Measurements from ENCODE around the gene COL6A2. TPM values are rescaled to one million over a fixed set of nuclear protein-coding genes. Genes with fewer than 3 reads are reported as not detected.

COL6A2 gene
- total and polyA plus RNA-seq, 2 experiments from 2014 or later, result 28.4 to 89.2 TPM

DNA sequence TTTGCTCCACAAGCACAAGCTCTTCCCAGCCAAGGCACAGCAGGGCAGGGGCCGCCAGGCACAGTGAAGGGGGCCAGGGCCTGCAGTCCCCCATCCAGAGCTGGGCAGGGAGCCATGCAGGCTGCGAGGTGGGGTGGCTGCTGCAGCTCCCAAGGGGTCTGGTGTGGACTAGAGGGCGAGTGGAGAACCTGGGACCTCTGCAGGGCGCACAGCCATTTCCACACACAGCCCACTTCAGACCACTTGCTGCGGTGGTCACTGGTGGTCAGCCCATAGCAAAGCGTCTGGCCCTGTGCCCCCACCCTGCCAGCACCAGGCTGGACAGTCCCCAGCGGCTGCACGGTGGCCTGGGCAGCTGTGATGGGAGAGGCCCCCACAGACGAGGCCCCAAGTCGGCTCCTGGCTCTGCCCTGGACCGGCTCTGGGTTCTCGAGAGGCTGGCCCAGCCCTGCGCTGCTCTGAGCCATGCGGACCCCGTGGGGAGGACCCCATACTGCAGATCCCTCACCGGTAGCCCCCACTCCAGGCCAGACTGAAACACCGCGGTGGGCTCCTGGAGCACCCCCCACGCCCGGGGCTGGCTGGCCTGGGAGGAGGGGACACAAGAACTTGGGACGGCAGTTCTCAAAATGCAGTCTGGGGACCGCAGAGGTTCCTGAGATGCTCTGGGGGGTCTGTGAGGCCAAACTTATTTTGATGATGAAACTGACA lies 47.1 kb upstream of the COL6A2 start:
- H3K27ac Mint-ChIP-seq, result no peak overlapping the region
- no peak overlapping the region for H3K4me3 ChIP-seq
- H3F3A ChIP-seq (replicated peaks; ENCODE audit: low read depth), result 0 out of 2 replicates have a peak, but pooled peaks cover 6% of the 10 kb centered on the region
- H3K9me2 ChIP-seq (ENCODE audit: insufficient read depth), result no peaks in the 10 kb centered on the region
- TF ChIP-seq STAT1 (IDR thresholded peaks at IDR 0.05; ENCODE audit: unreplicated experiment), result no peak
- TF ChIP-seq ZNF331 (CRISPR knock-in tag; IDR thresholded peaks at IDR 0.05; ENCODE audit: low read depth), result no peak
- TF ChIP-seq, protein P1, sequence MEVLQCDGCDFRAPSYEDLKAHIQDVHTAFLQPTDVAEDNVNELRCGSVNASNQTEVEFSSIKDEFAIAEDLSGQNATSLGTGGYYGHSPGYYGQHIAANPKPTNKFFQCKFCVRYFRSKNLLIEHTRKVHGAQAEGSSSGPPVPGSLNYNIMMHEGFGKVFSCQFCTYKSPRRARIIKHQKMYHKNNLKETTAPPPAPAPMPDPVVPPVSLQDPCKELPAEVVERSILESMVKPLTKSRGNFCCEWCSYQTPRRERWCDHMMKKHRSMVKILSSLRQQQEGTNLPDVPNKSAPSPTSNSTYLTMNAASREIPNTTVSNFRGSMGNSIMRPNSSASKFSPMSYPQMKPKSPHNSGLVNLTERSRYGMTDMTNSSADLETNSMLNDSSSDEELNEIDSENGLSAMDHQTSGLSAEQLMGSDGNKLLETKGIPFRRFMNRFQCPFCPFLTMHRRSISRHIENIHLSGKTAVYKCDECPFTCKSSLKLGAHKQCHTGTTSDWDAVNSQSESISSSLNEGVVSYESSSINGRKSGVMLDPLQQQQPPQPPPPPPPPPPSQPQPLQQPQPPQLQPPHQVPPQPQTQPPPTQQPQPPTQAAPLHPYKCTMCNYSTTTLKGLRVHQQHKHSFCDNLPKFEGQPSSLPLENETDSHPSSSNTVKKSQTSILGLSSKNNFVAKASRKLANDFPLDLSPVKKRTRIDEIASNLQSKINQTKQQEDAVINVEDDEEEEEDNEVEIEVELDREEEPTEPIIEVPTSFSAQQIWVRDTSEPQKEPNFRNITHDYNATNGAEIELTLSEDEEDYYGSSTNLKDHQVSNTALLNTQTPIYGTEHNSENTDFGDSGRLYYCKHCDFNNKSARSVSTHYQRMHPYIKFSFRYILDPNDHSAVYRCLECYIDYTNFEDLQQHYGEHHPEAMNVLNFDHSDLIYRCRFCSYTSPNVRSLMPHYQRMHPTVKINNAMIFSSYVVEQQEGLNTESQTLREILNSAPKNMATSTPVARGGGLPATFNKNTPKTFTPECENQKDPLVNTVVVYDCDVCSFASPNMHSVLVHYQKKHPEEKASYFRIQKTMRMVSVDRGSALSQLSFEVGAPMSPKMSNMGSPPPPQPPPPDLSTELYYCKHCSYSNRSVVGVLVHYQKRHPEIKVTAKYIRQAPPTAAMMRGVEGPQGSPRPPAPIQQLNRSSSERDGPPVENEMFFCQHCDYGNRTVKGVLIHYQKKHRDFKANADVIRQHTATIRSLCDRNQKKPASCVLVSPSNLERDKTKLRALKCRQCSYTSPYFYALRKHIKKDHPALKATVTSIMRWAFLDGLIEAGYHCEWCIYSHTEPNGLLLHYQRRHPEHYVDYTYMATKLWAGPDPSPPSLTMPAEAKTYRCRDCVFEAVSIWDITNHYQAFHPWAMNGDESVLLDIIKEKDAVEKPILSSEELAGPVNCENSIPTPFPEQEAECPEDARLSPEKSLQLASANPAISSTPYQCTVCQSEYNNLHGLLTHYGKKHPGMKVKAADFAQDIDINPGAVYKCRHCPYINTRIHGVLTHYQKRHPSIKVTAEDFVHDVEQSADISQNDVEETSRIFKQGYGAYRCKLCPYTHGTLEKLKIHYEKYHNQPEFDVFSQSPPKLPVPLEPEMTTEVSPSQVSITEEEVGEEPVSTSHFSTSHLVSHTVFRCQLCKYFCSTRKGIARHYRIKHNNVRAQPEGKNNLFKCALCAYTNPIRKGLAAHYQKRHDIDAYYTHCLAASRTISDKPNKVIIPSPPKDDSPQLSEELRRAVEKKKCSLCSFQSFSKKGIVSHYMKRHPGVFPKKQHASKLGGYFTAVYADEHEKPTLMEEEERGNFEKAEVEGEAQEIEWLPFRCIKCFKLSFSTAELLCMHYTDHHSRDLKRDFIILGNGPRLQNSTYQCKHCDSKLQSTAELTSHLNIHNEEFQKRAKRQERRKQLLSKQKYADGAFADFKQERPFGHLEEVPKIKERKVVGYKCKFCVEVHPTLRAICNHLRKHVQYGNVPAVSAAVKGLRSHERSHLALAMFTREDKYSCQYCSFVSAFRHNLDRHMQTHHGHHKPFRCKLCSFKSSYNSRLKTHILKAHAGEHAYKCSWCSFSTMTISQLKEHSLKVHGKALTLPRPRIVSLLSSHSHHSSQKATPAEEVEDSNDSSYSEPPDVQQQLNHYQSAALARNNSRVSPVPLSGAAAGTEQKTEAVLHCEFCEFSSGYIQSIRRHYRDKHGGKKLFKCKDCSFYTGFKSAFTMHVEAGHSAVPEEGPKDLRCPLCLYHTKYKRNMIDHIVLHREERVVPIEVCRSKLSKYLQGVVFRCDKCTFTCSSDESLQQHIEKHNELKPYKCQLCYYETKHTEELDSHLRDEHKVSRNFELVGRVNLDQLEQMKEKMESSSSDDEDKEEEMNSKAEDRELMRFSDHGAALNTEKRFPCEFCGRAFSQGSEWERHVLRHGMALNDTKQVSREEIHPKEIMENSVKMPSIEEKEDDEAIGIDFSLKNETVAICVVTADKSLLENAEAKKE (CRISPR knock-in tag; IDR thresholded peaks at IDR 0.05), result no peak
- TF ChIP-seq CREB1 (CRISPR knock-in tag; IDR thresholded peaks at IDR 0.05; ENCODE audit: low read depth), result no peak
- no peak for TF ChIP-seq POLR2AphosphoS5 (IDR thresholded peaks at IDR 0.05; ENCODE audit: low read depth)
- no peak for TF ChIP-seq EZH2phosphoT487 (IDR thresholded peaks at IDR 0.05; ENCODE audit: unreplicated experiment)
- no peak for TF ChIP-seq NANOG (IDR thresholded peaks at IDR 0.05; ENCODE audit: borderline replicate concordance)
- TF ChIP-seq, protein P2, sequence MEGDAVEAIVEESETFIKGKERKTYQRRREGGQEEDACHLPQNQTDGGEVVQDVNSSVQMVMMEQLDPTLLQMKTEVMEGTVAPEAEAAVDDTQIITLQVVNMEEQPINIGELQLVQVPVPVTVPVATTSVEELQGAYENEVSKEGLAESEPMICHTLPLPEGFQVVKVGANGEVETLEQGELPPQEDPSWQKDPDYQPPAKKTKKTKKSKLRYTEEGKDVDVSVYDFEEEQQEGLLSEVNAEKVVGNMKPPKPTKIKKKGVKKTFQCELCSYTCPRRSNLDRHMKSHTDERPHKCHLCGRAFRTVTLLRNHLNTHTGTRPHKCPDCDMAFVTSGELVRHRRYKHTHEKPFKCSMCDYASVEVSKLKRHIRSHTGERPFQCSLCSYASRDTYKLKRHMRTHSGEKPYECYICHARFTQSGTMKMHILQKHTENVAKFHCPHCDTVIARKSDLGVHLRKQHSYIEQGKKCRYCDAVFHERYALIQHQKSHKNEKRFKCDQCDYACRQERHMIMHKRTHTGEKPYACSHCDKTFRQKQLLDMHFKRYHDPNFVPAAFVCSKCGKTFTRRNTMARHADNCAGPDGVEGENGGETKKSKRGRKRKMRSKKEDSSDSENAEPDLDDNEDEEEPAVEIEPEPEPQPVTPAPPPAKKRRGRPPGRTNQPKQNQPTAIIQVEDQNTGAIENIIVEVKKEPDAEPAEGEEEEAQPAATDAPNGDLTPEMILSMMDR (conservative IDR thresholded peaks at IDR 0.05; ENCODE audit: low read depth in 2 of 2), result no peak
- TF ChIP-seq, protein P3, sequence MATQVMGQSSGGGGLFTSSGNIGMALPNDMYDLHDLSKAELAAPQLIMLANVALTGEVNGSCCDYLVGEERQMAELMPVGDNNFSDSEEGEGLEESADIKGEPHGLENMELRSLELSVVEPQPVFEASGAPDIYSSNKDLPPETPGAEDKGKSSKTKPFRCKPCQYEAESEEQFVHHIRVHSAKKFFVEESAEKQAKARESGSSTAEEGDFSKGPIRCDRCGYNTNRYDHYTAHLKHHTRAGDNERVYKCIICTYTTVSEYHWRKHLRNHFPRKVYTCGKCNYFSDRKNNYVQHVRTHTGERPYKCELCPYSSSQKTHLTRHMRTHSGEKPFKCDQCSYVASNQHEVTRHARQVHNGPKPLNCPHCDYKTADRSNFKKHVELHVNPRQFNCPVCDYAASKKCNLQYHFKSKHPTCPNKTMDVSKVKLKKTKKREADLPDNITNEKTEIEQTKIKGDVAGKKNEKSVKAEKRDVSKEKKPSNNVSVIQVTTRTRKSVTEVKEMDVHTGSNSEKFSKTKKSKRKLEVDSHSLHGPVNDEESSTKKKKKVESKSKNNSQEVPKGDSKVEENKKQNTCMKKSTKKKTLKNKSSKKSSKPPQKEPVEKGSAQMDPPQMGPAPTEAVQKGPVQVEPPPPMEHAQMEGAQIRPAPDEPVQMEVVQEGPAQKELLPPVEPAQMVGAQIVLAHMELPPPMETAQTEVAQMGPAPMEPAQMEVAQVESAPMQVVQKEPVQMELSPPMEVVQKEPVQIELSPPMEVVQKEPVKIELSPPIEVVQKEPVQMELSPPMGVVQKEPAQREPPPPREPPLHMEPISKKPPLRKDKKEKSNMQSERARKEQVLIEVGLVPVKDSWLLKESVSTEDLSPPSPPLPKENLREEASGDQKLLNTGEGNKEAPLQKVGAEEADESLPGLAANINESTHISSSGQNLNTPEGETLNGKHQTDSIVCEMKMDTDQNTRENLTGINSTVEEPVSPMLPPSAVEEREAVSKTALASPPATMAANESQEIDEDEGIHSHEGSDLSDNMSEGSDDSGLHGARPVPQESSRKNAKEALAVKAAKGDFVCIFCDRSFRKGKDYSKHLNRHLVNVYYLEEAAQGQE (IDR thresholded peaks at IDR 0.05; ENCODE audit: unreplicated experiment), result no peak
- no peak for TF ChIP-seq JUNB (IDR thresholded peaks at IDR 0.05; ENCODE audit: unreplicated experiment)
- peaks cover 6% of the 10 kb centered on the region for H3K4me1 Mint-ChIP-seq
- ATAC-seq, result no peak
- H3K36me3 Mint-ChIP-seq (ENCODE audit: low read depth), result peaks cover 3% of the 10 kb centered on the region; the same call in 1 of the 3 replicates
- H3K4me2 ChIP-seq, result no peak overlapping the region
- no peak overlapping the region; the same call in 2 of the 3 replicates for H3K4me3 Mint-ChIP-seq
- H3K27me3 Mint-ChIP-seq (ENCODE audit: insufficient read depth, low read depth, poor library complexity), result peaks cover 5% of the 10 kb centered on the region
- H4K20me1 ChIP-seq (replicated peaks; ENCODE audit: insufficient read depth), result no peaks in the 10 kb centered on the region
- H2AFZ ChIP-seq, result no peak overlapping the region
- no peaks in the 10 kb centered on the region for H3K36me3 ChIP-seq (ENCODE audit: insufficient read depth)
- peaks cover 11% of the 10 kb centered on the region; the same call in 1 of the 2 replicates for H3K4me1 ChIP-seq (ENCODE audit: insufficient read depth)
- no peak overlapping the region for H3K27ac ChIP-seq (ENCODE audit: low read depth)
- DNase-seq (ENCODE audit: low spot score), result no peak
- no peaks in the 10 kb centered on the region for H3K27me3 ChIP-seq (ENCODE audit: insufficient read depth)
- H3K79me2 ChIP-seq (replicated peaks; ENCODE audit: insufficient read depth), result no peaks in the 10 kb centered on the region
- no peaks in the 10 kb centered on the region; the same call in 2 of the 3 replicates for H3K9me3 Mint-ChIP-seq

Measured in GM23338 (cell line).